Neuron (in vitro differentiated cells): ENCODE data around the gene MRGPRD.

Source experiments
- H2AFZ ChIP-seq: one replicate; pipeline ENCODE4 v1.6.1; 2013; ENCODE audit warnings: low read depth, mild to moderate bottlenecking, inconsistent platforms, low read length, moderate library complexity
- H3K27me3 ChIP-seq: one replicate; pipeline ENCODE4 v1.6.1; 2013; ENCODE audit warnings: low read length; ENCODE audit not compliant: insufficient read depth
- H3K36me3 ChIP-seq: one replicate; pipeline ENCODE4 v1.6.1; 2013; ENCODE audit warnings: low read length; ENCODE audit not compliant: insufficient read depth
- H3K4me1 ChIP-seq: one replicate; pipeline ENCODE4 v1.6.1; 2013; ENCODE audit warnings: low read length; ENCODE audit not compliant: insufficient read depth
- H3K4me3 ChIP-seq: 2 replicates; pipeline ENCODE4 v1.5.1; 2013; ENCODE audit warnings: mild to moderate bottlenecking, low read length, moderate library complexity
- H3K9me3 ChIP-seq: one replicate; pipeline ENCODE4 v1.6.1; 2013; ENCODE audit warnings: low read length

MRGPRD gene

DNA sequence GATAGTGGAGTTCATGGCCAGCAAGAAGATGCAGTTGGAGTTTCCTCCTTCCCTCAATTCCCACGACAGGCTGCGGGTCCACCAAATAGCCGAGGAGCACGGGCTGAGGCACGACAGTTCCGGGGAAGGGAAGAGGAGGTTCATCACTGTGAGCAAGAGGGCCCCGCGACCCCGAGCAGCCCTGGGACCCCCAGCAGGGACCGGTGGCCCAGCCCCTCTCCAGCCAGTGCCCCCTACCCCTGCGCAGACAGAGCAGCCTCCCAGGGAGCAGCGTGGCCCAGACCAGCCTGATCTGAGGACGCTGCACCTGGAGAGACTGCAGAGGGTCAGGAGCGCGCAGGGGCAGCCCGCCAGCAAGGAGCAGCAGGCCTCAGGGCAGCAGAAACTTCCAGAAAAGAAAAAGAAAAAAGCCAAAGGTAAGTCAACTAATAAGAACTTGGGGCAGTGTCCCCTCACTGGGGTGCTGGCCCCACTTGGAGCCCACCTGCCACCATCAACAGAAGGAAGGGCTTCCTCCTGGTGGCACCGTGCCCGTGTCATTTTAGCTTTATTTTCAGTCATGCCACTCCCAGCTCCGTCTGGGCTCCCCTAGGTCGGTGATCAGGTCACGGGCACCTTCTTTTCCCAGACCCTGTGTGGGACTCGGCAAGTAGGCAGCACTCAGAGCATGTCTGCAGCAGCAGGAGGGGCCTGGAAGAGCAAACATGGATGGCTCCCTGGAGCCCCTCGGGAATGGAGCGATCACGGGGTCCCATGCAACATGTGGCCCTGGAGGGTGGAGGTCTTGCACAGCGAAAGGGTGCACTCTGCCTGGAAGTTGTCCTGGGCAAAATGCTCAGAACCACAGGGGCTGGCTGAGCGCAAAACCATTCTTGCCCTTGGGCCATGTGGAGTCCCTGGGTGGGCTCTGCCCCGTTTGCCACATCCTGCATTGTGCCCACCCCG lies 43.8 kb downstream of the MRGPRD start:
- no peaks in the 10 kb centered on the region for H3K27me3 ChIP-seq
- H3K36me3 ChIP-seq: peaks cover 70% of the 10 kb centered on the region
- H2AFZ ChIP-seq: no peak overlapping the region
- no peaks in the 10 kb centered on the region for H3K4me1 ChIP-seq
- H3K9me3 ChIP-seq: no peaks in the 10 kb centered on the region
- no peak overlapping the region for H3K4me3 ChIP-seq

DNA sequence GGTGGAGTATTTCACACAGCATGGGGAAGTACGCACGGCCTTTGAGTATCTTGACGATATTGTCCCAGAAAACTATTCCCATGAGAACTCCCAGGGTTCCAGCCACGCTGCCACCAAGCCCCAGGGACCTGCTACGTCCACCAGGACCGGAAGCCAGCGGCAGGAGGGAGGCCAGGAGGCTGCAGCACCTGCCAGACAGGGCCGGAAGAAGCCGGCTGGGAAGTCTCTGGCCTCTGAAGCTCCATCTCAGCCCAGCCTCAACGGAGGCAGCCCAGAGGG lies 44.5 kb downstream of the MRGPRD start:
- Histone ChIP-seq H3K27me3 (no peaks in the 10 kb centered on the region), H2AFZ (no peak overlapping the region), H3K4me3 (no peak overlapping the region), H3K9me3 (no peaks in the 10 kb centered on the region), H3K4me1 (no peaks in the 10 kb centered on the region), H3K36me3 (peaks cover 71% of the 10 kb centered on the region)

DNA sequence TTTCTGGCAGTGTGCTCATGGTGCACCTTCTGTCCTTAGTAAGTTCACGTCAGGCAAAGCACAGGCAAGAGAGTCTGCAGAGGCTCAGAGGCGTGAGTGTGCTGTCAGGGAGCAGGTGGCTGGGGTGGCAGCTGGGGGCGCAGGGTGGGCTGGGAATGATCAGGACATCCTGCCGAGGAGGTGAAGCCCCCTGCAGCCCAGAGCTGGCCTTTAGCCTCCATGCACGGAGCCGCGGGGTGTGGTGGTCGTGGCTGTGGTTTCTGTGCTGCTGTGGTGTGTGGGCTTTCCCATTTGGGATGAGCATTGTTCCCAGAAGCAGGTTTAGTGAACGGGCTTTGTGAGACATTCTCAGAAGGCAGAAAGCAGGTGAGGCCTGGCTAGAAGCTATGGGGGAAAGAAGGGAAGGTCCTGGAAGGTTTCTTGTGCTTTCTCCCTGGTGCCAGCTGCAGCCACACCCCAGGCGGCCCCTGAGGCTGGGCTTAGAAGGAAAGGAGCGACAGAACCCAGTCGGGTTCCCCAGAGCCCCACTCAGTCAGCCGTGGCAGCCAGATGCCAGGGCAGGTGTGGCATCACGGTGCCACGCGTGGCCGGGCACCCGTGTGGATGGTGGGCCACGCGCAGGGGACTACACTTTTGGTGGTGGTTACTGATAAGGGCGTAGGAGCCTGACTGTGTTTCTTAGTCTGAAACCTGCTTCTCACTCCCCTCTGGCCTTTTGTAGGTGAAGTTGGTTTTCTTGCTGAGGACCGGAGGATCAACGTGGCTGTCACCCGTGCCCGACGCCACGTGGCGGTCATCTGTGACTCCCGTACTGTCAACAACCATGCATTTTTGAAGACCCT lies 45.0 kb downstream of the MRGPRD start:
- H3K4me3 ChIP-seq: no peak overlapping the region
- no peaks in the 10 kb centered on the region for H3K27me3 ChIP-seq
- no peaks in the 10 kb centered on the region for H3K4me1 ChIP-seq
- no peak overlapping the region for H2AFZ ChIP-seq
- H3K36me3 ChIP-seq: peaks cover 74% of the 10 kb centered on the region
- no peaks in the 10 kb centered on the region for H3K9me3 ChIP-seq

DNA sequence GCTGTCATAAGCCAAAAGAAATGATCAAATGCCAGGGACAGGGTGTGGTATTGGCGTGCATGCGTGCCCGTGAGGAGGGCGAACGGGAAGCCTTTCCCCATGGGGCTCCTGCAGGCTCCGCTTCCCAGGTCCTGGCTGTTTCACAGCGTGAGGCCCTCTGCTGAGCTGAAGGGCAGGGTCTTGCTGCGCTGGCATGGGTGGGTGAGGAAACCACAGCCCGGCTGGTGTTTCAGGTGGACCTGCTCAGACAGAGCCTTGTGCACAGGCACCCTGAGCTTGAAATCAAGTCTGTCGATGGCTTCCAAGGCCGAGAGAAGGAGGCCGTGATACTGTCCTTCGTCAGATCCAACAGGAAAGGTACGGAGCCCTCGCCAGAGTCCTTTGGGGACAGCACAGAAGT lies 45.7 kb downstream of the MRGPRD start:
- Histone ChIP-seq H3K9me3 (no peaks in the 10 kb centered on the region), H3K27me3 (no peaks in the 10 kb centered on the region), H3K4me1 (no peaks in the 10 kb centered on the region), H2AFZ (no peak overlapping the region), H3K36me3 (peaks cover 79% of the 10 kb centered on the region), H3K4me3 (no peak overlapping the region)

DNA sequence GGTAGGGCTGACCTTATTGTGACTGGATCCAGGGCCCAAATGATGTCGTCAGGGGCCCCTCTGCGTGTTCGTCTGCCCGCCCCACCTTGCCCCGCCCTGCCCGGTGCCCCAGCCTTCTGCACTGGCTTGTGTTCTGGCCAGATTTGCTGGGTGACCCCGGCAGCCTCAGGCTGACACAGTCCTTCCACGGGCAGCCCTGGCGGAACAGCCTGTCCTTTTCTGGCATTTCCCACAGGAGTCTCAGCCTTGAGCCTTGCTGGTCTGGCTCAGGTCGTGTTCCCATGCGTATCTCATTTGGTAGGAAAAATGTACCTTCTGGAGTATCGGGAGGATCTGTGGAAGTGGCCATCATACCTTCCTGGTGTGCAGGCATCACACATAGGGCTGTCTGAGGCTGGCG lies 46.1 kb downstream of the MRGPRD start:
- Histone ChIP-seq H3K4me3 (no peak overlapping the region), H3K27me3 (no peaks in the 10 kb centered on the region), H3K9me3 (no peaks in the 10 kb centered on the region), H3K4me1 (no peaks in the 10 kb centered on the region), H3K36me3 (peaks cover 78% of the 10 kb centered on the region), H2AFZ (no peak overlapping the region)

DNA sequence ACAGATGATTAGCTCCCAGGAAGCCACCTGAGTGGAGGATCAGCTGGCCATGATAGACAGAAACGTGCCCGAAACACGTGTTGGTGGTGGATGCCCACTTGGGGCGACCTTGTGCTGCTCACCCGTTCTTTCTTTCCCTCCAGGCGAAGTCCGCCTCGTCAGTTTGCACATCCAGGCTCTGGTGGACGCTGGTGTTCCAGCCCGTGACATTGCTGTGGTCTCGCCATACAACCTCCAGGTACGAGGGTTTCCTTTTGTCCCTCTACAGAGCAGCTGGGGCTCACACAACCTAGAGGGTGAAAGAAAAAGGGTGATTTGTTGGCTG lies 46.5 kb downstream of the MRGPRD start:
- H3K4me1 ChIP-seq: no peaks in the 10 kb centered on the region
- no peaks in the 10 kb centered on the region for H3K9me3 ChIP-seq
- peaks cover 78% of the 10 kb centered on the region for H3K36me3 ChIP-seq
- no peak overlapping the region for H2AFZ ChIP-seq
- H3K4me3 ChIP-seq: no peak overlapping the region
- no peaks in the 10 kb centered on the region for H3K27me3 ChIP-seq

DNA sequence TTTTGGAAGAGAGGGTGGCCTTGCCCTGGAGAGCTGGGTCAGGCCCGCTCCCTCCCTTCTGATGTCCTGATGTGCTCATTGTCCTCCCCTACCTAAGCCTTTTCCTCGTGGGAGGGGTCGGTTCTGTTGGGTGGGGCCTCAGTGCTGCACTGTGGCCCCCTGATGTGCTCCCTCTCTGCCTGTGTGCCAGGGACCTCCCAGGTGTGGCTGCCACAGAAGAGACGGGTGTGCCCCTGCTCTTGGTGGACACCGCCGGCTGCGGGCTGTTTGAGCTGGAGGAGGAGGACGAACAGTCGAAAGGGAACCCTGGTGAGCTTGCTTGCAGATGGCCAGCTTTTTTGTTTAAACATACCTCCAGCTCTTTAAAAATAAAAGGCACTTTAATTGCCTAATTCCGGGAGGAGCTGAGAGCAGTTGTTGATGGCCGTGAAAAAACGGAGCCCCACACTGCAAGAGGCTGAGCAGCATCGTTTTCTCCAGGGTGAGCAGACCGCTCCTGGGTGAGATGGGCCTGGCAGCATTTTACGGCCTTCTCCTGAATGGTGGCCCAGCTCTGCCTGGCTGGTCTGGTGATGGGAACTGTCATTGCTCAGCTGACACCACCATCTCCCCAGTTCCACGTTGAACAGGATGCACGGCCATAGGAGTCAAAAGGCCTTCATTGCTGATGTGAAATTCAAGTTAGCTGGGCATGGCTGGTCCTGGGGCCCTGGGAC lies 47.0 kb downstream of the MRGPRD start:
- Histone ChIP-seq H3K4me1 (no peaks in the 10 kb centered on the region), H3K27me3 (no peaks in the 10 kb centered on the region), H3K36me3 (peaks cover 79% of the 10 kb centered on the region), H2AFZ (no peak overlapping the region), H3K4me3 (no peak overlapping the region), H3K9me3 (no peaks in the 10 kb centered on the region)

DNA sequence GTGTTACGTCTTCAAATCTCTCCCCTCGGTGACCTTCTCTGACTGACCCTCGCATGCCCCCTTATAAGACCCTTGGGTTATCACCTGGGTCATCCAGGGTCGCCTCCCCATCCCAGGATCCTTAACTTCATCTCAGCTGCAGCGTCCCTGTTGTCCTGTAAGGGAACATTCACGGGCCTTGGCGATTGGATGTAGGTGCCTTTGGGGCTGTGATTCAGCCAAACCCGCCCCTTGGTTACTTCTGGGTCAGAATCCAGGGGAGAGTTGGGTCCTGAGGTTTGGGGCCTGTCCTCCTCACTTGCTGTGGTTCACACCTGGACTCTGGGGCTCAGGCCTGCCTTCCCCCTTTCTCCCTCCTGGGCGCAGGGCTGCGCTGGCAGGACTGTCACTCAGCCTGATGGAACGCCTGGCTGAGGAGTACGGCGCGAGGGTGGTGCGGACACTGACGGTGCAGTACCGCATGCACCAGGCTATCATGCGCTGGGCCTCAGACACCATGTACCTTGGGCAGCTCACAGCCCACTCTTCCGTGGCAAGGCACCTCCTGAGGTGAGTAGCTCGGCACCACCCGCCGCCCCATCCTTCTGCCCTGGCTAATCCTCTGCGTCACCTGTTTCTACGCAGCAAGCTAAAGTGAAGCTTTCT lies 47.7 kb downstream of the MRGPRD start:
- H3K4me1 ChIP-seq: no peaks in the 10 kb centered on the region
- H3K36me3 ChIP-seq: peaks cover 78% of the 10 kb centered on the region
- no peak overlapping the region for H3K4me3 ChIP-seq
- H2AFZ ChIP-seq: no peak overlapping the region
- H3K27me3 ChIP-seq: no peaks in the 10 kb centered on the region
- no peaks in the 10 kb centered on the region for H3K9me3 ChIP-seq

DNA sequence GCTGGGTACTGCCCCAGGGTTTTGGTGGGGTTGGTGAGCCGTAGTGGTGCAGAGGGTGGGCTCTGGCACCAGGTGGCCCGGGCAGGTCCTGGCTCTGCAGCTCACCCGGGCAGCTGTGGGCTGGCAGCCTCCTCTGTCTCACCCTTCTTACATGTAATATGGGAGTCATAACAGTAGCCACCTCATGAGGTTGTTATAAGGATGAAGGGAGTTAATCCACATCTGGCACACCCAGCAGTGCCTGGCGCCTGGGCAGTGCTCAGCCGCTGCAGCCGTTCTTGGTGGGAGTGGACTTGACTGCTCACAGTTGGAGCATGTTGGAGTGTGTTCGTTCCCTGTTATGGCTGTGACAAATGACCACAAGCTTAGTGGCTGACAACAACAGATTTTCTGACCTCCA lies 48.4 kb downstream of the MRGPRD start:
- H3K27me3 ChIP-seq: no peaks in the 10 kb centered on the region
- H3K36me3 ChIP-seq: peaks cover 79% of the 10 kb centered on the region
- no peaks in the 10 kb centered on the region for H3K4me1 ChIP-seq
- no peaks in the 10 kb centered on the region for H3K9me3 ChIP-seq
- H3K4me3 ChIP-seq: no peak overlapping the region
- H2AFZ ChIP-seq: no peak overlapping the region

DNA sequence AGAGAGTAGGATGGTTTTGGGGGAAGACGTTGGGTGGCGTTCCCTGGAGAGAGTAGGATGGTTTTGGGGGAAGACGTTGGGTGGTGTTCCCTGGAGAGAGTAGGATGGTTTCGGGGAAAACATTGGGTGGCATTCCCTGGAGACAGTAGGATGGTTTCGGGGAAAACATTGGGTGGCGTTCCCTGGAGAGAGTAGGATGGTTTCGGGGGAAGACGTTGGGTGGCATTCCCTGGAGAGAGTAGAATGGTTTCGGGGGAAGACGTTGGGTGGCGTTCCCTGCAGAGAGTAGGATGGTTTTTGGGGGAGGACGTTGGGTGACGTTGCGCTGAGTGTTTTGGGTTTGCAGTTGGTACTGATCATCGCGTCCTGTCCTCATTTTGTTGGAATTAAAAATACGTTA lies 48.9 kb downstream of the MRGPRD start:
- H3K4me1 ChIP-seq: no peaks in the 10 kb centered on the region
- peaks cover under 1% of the 10 kb centered on the region for H3K9me3 ChIP-seq
- no peak overlapping the region for H2AFZ ChIP-seq
- H3K36me3 ChIP-seq: peaks cover 76% of the 10 kb centered on the region
- no peaks in the 10 kb centered on the region for H3K27me3 ChIP-seq
- H3K4me3 ChIP-seq: no peak overlapping the region

DNA sequence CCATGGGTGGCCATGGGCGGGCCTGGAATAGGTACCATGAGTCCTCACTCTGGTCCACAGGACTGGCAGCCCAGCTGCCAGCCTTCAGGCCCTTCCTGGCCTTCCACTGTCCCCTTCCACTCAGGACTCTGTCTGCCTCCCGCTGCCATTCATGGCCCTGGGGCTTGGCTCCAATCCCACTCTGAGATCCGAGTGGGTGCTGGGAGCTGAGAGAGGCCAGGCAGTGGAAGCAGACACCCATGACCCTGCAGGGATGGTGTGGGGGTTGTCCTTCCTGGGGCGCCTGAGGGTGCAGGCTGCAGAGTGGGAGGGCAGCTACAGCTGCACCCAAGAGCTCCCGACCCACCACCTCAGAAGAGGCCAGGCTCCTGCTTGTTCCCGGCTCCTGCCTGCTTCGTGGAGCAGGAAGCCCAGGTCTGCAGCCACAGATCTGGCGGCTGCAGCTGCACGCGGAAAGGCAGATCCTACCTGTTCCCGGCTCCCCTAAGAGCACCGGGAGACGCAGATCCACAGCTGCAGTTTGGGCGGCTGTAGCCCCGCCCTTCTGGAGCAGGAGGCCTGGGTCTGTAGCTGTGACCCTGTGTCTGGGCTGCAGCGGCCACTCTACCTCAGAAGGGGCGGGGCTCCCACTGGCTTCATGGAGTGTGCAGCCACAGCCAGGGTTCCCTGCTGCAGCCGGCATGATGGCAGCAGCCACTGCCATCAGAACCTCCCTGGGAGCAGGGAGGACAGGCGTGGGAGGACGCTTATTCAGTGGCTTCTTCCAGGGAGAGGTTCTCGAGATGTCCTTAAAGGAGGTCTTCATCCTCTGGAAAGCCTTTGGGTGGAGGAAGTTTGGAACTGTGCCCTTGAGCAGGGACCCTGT lies 49.6 kb downstream of the MRGPRD start:
- H3K4me1 ChIP-seq: no peaks in the 10 kb centered on the region
- no peak overlapping the region for H3K4me3 ChIP-seq
- H3K36me3 ChIP-seq: peaks cover 71% of the 10 kb centered on the region
- peaks cover 3% of the 10 kb centered on the region for H3K9me3 ChIP-seq
- no peaks in the 10 kb centered on the region for H3K27me3 ChIP-seq
- H2AFZ ChIP-seq: no peak overlapping the region
